Neural crest cell (in vitro differentiated cells): ENCODE results near the gene HMGN5. TPM values are rescaled to one million over a fixed set of nuclear protein-coding genes. Genes with fewer than 3 reads are reported as not detected.

ENCODE experiments used
- DNase-seq: peaks from one replicate; pipeline ENCODE4 v3.0.0; 2021; ENCODE audit warnings: low read depth, mixed read lengths, low spot score
- H3K27ac Mint-ChIP-seq: one replicate; pipeline ENCODE4 v1.8.0; 2021; ENCODE audit warnings: mild to moderate bottlenecking, mixed read lengths; ENCODE audit not compliant: unreplicated experiment
- H3K27me3 Mint-ChIP-seq: 2 replicates; pipeline ENCODE4 v1.8.0; 2021; ENCODE audit warnings: low read depth, mild to moderate bottlenecking, mixed read lengths
- H3K36me3 Mint-ChIP-seq: 2 replicates; pipeline ENCODE4 v1.8.0; 2021; ENCODE audit warnings: low read depth, mild to moderate bottlenecking, mixed read lengths
- H3K4me1 Mint-ChIP-seq: 2 replicates; pipeline ENCODE4 v1.8.0; 2021; ENCODE audit warnings: mixed read lengths
- H3K4me3 Mint-ChIP-seq: one replicate; pipeline ENCODE4 v1.8.0; 2021; ENCODE audit warnings: mild to moderate bottlenecking, mixed read lengths
- H3K9me3 Mint-ChIP-seq: 2 replicates; pipeline ENCODE4 v1.8.0; 2021; ENCODE audit warnings: mixed read lengths
- total RNA-seq: library from RNA; stranded (reverse); gene quantifications from 2 replicates; pipeline ENCODE4 v1.2.1, GENCODE V29; 2021
- TF ChIP-seq, protein P1 (sequence below): fragments of 200-600 bp; sonication (generic); conservative IDR thresholded peaks from 2 replicates; pipeline ENCODE4 v1.5.0; 2021; ENCODE audit warnings: antibody characterized with exemption, mild to moderate bottlenecking

HMGN5 gene
- total RNA-seq, 1 donor from 2014 or later = 5.0 TPM

DNA sequence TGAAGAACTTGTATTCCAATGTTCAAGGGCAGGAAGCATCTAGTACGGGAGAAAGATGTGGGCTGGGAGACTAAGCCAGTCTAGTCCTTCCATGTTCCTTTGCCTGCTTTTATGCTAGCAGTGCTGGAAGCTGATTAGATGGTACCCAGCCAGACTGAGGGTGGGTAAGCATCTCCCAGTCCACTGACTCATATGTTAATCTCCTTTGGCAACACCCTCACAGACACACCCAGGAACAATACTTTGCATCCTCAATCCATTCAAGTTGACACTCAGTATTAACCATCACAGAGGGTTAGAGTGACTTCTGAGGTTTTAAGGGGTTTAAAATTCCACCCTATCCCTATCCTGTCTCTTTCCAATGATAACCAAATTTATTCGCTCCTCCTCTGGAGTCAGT, 6.5 kb downstream of the HMGN5 start:
- no peak overlapping the region for H3K27ac Mint-ChIP-seq
- no peaks in the 10 kb centered on the region for H3K27me3 Mint-ChIP-seq
- TF ChIP-seq, protein P1, sequence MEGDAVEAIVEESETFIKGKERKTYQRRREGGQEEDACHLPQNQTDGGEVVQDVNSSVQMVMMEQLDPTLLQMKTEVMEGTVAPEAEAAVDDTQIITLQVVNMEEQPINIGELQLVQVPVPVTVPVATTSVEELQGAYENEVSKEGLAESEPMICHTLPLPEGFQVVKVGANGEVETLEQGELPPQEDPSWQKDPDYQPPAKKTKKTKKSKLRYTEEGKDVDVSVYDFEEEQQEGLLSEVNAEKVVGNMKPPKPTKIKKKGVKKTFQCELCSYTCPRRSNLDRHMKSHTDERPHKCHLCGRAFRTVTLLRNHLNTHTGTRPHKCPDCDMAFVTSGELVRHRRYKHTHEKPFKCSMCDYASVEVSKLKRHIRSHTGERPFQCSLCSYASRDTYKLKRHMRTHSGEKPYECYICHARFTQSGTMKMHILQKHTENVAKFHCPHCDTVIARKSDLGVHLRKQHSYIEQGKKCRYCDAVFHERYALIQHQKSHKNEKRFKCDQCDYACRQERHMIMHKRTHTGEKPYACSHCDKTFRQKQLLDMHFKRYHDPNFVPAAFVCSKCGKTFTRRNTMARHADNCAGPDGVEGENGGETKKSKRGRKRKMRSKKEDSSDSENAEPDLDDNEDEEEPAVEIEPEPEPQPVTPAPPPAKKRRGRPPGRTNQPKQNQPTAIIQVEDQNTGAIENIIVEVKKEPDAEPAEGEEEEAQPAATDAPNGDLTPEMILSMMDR = no peak
- no peak overlapping the region for H3K4me3 Mint-ChIP-seq
- no peaks in the 10 kb centered on the region for H3K36me3 Mint-ChIP-seq
- H3K9me3 Mint-ChIP-seq = peaks cover 7% of the 10 kb centered on the region
- no peak for DNase-seq
- H3K4me1 Mint-ChIP-seq = peaks cover 7% of the 10 kb centered on the region

GRCh38 chrX:81174286-81174685, 27.4 kb downstream of the HMGN5 start:
- DNase-seq = no peak
- TF ChIP-seq, protein P1 = peak; percentile 57
- H3K27me3 Mint-ChIP-seq = no peaks in the 10 kb centered on the region
- no peaks in the 10 kb centered on the region for H3K4me1 Mint-ChIP-seq
- H3K36me3 Mint-ChIP-seq = no peaks in the 10 kb centered on the region
- H3K27ac Mint-ChIP-seq = no peak overlapping the region
- peaks cover 6% of the 10 kb centered on the region for H3K9me3 Mint-ChIP-seq
- H3K4me3 Mint-ChIP-seq = no peak overlapping the region

DNA sequence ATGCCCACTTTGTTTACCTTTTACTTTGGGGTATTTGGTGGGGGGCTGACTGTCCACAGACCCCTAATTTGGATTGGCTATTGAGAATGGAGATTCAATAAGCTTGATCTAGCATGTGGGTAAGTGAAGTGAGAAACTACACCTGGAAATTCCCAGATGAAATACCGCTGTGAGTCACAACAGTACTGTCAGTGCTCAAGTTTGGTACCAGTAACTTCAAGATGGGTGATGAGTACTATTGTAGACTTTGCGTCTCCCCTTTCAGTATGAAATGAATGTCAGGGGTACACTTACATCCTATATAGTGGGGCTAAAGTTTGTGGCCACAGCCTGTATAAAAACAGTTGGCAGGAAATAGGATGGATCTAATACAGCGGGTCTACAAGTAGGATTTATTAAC, 33.3 kb downstream of the HMGN5 start:
- H3K27ac Mint-ChIP-seq = no peak overlapping the region
- no peak for DNase-seq
- no peaks in the 10 kb centered on the region for H3K27me3 Mint-ChIP-seq
- peaks cover 12% of the 10 kb centered on the region for H3K4me1 Mint-ChIP-seq
- H3K36me3 Mint-ChIP-seq = no peaks in the 10 kb centered on the region
- no peaks in the 10 kb centered on the region for H3K9me3 Mint-ChIP-seq
- no peak overlapping the region for H3K4me3 Mint-ChIP-seq
- TF ChIP-seq, protein P1 = no peak

- Mint-ChIP-seq H3K36me3 (no peaks in the 10 kb centered on the region), H3K4me1 (peaks cover 5% of the 10 kb centered on the region), H3K27me3 (peaks cover 38% of the 10 kb centered on the region), H3K9me3 (no peaks in the 10 kb centered on the region), H3K27ac (peak overlapping the region; percentile 95), H3K4me3 (peak overlapping the region; percentile 94)
- DNase-seq = peak; percentile 82
- TF ChIP-seq, protein P1 = no peak
Observed at GRCh38 chrX:81121513-81122363, 80.0 kb downstream of the HMGN5 start.

DNA sequence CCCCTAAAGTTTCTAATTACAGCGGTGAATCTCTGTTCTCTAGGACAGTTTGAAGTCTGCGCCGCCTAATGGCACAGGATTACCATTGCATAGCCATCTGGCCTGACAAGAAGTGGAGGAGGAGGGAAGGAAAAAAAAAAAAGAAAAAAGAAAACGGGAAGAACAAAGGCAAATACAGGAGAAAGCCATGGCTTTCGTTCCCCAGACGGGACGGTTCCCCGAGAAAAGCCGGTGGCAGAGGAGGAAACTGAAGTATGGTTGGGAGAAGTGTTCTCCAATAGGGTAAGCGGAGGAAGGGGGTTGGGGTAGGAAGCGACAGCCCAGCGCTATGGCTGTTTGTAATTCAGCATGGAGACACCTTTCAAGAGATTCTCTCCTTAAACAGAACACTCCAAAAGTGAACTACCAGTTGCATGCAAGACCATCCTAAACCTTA, 80.8 kb downstream of the HMGN5 start:
- peak; percentile 30 for DNase-seq
- Mint-ChIP-seq H3K27me3 (peaks cover 33% of the 10 kb centered on the region), H3K4me3 (peak overlapping the region; percentile 94), H3K36me3 (no peaks in the 10 kb centered on the region), H3K27ac (peak overlapping the region; percentile 95), H3K4me1 (peaks cover 5% of the 10 kb centered on the region), H3K9me3 (no peaks in the 10 kb centered on the region)
- TF ChIP-seq, protein P1 = peak; percentile 62
